ENCODE results near the gene UTP4.
"Not testable (repeated sequence)": the region's sequence is repeated elsewhere in the genome, so short reads cannot be mapped to it uniquely, and the experiment has no call there.

The UTP4 gene

GRCh38 chr16:69110406-69110805 is 22.0 kb upstream of the UTP4 start:
- DNase-seq (ENCODE audit: low spot score) = no peak

- DNase-seq (ENCODE audit: low spot score) = no peak
These were observed 21.1 kb upstream of the UTP4 start for GRCh38 chr16:69111216-69111875.

- no peak for DNase-seq (ENCODE audit: low spot score)
These were observed 20.6 kb upstream of the UTP4 start for GRCh38 chr16:69111876-69112230.

GRCh38 chr16:69112285-69113129 is 19.9 kb upstream of the UTP4 start:
- DNase-seq (ENCODE audit: low spot score) = peak; percentile 35

GRCh38 chr16:69113216-69113615 is 19.2 kb upstream of the UTP4 start:
- DNase-seq (ENCODE audit: low spot score) = no peak

GRCh38 chr16:69114346-69114975 is 18.0 kb upstream of the UTP4 start:
- no peak for DNase-seq (ENCODE audit: low spot score)

GRCh38 chr16:69114976-69115355 is 17.5 kb upstream of the UTP4 start:
- no peak for DNase-seq (ENCODE audit: low spot score)

GRCh38 chr16:69115361-69115760 is 17.1 kb upstream of the UTP4 start:
- no peak for DNase-seq (ENCODE audit: low spot score)

GRCh38 chr16:69115837-69116236 is 16.6 kb upstream of the UTP4 start:
- no peak for DNase-seq (ENCODE audit: low spot score)

GRCh38 chr16:69116256-69116875 is 16.1 kb upstream of the UTP4 start:
- DNase-seq (ENCODE audit: low spot score) = no peak

- DNase-seq (ENCODE audit: low spot score) = no peak
These were observed 15.5 kb upstream of the UTP4 start for GRCh38 chr16:69116906-69117305.

GRCh38 chr16:69118468-69118867 is 14.0 kb upstream of the UTP4 start:
- DNase-seq (ENCODE audit: low spot score) = no peak

GRCh38 chr16:69118994-69119393 is 13.5 kb upstream of the UTP4 start:
- DNase-seq (ENCODE audit: low spot score) = no peak

- no peak for DNase-seq (ENCODE audit: low spot score)
These were observed 12.9 kb upstream of the UTP4 start for GRCh38 chr16:69119536-69119935.

GRCh38 chr16:69120096-69120664 is 12.3 kb upstream of the UTP4 start:
- DNase-seq (ENCODE audit: low spot score) = no peak

- DNase-seq (ENCODE audit: low spot score) = peak; percentile 57
These were observed 8.5 kb upstream of the UTP4 start for GRCh38 chr16:69123910-69124309.

- DNase-seq (ENCODE audit: low spot score) = not testable (repeated sequence)
These were observed 8.0 kb upstream of the UTP4 start for GRCh38 chr16:69124406-69124805.

GRCh38 chr16:69124961-69125360 is 7.5 kb upstream of the UTP4 start:
- not testable (repeated sequence) for DNase-seq (ENCODE audit: low spot score)

GRCh38 chr16:69126221-69126620 is 6.2 kb upstream of the UTP4 start:
- no peak for DNase-seq (ENCODE audit: low spot score)

GRCh38 chr16:69126801-69127200 is 5.6 kb upstream of the UTP4 start:
- DNase-seq (ENCODE audit: low spot score) = not testable (repeated sequence)

- DNase-seq (ENCODE audit: low spot score) = no peak
These were observed 4.4 kb upstream of the UTP4 start for GRCh38 chr16:69127966-69128510.

- DNase-seq (ENCODE audit: low spot score) = no peak
These were observed 2.0 kb upstream of the UTP4 start for GRCh38 chr16:69130461-69130860.
